NCI-H2196 (cell line): Measurements from ENCODE around the gene TTLL11.

Experiments used
- DNase-seq: peaks from one replicate; lab custom pipeline; 2025; ENCODE audit not compliant: unreplicated experiment; lab: John Stamatoyannopoulos, UW

TTLL11 gene

DNA sequence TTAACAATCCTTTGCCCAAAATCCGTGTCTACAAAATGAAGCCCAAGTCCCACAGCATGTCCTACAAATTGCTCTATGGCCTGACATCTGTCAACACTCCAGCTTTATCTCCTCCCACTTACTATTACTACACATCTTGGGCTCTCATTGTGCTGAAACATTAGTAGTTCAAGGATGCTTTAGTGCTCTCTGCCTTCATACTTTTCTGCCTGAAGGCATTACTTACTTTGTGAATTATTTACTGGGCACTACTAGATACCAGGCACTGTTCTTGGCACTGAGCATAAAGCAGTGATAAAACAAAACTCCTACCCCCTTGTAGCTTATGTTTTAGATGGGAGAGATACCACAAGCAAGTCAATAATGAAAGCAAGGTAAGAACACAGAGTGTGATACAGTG lies 113.4 kb downstream of the TTLL11 start:
- DNase-seq, result no peak

DNA sequence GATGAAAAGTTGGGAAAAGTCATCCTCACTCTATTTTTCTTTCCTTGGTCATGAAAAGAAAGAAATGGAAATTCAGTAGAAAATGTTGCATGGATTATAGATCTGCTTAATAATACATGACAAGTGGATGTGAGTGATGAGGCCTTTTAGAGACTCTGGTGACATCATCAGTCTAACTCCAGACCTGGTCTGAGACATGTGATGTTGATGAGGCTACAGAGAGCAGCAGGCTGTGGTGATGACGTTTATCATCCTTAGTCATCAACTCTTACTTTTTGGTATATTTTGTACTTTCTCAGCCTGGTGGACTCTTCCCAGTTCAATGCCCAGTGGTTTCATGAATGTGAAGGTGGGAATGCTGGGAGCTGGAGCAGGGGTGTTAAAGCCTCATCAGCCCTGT lies 116.4 kb downstream of the TTLL11 start:
- DNase-seq, result no peak

DNA sequence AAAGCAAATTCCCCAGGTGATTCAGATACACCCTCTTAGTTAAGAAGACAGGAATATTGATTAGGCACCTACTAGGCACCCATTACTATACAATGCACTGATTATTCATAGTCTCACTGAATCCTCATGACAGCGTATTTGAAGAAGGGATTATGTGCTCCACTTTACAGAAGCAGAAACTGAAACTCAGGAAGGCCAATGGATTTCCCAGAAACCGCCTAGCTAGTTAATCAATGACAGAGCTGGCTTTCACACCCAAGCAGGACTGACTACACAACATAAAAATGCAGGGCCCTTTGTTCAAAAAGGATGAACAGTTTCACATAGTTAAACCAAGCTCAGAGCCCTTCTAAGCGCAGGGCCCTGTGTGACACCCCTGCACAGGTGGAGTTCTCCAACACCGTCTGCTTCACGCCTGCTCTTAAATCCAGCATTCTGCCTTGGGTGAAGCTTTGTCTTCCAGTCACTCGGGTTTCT lies 117.3 kb downstream of the TTLL11 start:
- DNase-seq, result no peak

DNA sequence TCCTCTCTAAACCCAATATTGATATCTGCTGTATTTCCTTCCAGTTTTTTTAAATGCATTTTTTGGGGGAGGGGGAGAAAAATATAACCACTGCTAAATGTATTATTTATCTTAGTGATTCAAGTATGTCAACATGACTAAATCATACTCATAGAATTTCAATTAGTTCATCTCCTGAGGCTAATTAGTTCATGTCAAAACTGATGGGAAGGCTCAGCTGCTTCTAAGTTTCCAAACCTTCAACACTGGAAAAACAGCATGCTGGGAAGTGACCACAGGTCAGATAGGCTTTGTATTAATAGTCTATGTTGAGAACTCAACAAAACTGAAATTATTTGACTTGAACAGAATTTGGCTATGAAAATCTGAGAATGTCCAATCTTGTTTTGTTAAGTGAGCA lies 118.7 kb downstream of the TTLL11 start:
- DNase-seq, result no peak

DNA sequence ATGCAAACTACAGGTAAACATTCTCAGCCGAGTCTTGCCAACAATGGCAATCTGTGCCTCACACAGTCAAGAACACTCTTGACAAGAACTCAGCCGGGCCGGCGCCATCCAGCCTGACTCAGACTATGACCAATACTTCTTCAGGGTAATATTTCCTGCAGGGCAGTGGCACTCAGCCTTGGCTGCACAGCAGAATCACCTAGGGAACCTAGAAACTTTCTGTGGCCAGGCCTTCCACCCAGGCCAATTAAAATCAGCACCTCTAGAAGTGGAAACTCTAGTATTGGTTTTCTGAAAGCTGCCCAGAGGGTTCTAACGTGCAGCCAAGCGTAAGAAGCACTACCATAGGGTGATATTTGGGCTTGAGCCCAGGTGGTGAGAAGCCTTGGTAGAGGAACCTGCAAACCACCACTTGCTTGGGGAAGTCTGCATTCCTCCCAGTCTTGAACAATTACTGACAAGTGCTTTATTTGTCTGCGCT lies 120.6 kb downstream of the TTLL11 start:
- peak; percentile 84 for DNase-seq

DNA sequence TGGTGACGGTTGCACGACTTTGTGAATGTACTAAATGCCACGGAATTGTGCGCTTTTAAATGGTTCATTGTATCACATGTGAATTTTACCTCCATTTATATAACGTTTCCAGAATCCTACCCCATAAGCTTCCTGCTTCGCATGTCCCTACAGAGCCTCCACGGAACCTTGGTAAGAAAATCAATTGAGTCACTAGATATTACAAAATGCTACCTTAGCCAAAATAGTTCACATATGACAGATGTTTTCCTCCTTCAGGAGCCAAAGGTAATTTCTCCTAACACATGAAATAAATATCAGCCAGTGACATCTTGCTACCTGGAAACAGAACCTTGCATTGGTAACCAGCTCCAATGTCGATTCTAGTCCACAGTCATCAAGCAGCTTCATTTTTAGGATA lies 125.1 kb downstream of the TTLL11 start:
- DNase-seq, result no peak

DNA sequence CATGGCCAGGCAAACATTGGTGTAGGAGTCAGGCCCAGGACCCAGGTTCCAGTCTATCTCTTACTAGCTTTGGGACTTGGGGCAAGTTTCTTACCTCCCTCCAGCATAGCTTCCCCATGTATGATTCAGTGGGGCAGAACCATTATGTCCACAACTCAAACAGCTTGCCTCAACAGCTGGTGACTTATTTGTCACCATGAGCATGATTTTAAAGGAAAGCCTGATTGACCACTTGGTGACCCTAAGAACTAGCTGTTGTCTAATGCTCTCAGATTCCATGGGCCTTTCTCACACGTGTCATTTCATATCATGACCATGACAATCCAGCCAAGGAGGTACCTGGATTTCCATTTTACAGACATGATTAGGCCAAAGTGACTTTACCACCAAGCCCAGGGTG lies 126.4 kb downstream of the TTLL11 start:
- DNase-seq, result no peak

DNA sequence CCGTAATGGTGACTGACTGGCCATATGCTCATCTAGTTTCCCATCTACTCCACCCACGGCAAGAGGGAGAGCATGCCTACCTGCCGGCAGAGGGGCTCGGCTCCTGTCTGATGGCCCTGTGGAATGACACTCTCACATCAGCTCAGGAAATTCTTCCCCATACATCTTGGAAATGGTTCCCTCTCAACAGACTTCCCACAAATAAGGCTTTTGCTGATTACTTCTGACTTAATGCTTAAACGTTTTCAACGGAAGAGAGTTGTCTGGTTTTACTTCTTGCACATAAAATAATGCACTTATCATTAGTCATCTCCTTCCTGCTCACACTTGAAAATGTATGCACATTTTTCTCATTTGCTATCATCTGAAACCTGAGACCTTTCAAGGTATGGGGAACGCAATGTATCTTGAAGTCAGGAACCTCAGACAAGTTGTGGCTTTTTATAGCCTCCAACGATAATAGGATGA lies 129.5 kb downstream of the TTLL11 start:
- DNase-seq, result no peak

DNA sequence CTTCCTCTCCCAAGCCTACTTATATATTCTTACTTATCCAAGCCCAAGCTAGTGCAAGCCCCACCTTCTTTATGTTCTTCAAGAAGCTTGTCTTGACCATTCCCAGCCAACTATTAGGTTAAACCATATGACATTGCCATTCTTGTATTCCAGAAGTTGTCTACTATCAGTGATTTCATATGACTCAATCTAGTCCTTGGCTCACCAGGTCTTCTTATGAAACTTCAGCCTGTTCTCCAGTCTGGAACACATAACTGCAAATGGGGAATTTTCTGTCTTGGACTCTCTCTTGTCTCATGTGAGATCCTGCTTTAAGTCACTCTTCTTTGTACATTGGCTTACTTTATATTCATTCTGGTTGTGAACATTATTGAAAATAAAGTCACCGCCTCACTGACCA lies 130.7 kb downstream of the TTLL11 start:
- DNase-seq, result no peak

DNA sequence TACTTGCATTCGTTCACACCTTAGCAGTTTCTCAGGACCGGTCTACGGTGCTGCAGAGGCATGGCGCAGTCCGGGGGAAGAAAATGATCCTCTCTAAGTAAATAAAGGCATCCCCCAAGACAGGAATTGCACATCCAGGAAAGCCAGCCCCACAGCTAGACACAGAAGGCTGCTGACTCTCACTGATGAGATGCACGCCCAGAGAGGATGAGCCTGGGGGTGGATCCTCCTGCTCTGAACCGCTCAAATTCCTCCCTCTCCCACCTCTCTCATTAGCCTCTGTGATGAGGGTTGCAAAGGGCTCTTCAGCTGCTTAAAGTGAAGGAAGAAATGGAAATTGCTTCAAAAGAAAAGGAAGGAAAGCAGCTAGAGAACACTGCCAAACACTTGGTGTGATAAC lies 132.4 kb downstream of the TTLL11 start:
- no peak for DNase-seq

DNA sequence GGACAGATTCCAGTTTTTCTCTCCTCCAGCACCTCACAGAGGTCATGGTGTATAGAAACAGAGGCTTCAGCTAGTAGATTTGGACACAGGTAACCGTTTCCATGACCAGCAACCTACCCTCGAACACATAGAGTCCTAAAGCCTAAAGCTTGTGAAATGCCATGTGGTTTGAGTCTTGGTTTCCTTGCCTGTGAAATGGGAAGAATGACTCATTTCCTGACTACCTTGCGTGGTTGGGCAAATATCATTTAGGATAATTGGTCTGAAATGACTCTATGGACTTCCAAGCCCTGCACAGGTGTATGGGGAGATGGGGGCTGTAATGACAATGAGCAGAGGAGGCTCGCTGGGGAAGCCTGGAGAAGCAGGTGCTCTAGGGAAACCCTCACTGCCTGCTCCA lies 134.6 kb downstream of the TTLL11 start:
- DNase-seq, result no peak

DNA sequence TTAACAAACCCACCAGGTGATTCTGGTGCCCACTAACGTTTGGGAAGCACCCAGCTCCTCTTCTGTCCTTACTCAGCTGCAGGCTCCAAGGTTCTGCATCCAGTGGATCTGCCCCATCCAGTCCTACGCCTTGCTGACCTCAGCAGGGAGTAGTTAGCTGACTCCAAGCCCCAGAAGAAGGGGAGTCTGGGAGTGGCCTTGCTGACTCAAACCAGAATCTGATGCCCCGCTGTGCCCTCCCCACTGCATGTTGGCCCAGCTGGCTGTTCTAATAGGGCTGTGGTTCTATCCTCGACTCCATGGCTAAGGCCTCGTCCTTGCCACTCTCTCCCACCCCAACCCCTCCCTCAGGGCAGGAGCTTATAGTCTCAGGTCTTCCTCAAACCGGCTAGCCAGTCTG lies 136.3 kb downstream of the TTLL11 start:
- no peak for DNase-seq

DNA sequence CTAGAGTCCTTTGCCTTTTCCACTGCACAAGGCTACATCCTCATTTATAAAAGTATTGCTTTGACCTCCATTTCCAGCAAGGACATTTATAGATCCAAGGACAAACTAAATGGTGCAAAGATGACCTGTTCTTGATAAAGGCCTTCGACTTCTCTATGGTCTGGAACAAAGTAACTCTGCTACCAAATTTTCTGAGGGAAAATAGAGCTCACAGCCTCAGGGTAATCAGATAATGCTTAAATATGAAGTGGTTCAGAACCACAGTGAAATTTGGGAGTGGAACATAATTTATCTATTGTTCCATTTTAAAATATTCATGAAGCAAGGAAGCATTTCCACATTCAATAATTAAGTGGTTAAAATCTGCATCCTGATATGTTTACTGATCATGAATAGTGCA lies 137.5 kb downstream of the TTLL11 start:
- DNase-seq, result no peak

DNA sequence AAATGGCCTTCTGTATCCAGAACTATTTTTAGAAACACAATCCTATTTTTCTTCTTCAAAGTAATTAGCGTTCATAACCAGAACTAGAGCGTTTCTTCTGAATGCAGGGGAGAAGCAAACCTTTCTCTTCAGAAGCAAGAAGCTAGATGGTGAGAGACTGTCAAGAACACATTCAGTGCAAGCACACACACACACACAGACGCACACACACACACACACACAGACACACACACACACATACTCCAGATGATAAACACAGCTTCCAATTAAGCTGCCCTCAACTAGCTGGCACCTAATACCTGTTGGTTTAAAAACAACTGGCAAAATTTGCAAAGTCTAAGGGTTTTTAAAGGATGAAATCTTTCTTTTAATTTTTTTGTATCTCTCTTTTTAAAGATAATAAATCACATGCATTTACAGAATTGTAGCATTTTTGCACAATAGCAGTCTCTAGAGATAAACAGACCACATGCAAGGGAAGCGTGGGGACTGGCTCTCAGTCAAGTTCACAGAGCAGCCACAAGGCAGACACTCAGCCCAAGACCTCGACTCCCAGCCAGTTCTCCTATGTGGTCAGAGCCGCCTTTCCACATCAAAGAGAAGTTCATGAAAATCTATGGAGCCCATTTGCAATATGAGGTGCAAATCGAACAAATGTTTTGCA lies 138.5 kb downstream of the TTLL11 start:
- DNase-seq, result no peak

DNA sequence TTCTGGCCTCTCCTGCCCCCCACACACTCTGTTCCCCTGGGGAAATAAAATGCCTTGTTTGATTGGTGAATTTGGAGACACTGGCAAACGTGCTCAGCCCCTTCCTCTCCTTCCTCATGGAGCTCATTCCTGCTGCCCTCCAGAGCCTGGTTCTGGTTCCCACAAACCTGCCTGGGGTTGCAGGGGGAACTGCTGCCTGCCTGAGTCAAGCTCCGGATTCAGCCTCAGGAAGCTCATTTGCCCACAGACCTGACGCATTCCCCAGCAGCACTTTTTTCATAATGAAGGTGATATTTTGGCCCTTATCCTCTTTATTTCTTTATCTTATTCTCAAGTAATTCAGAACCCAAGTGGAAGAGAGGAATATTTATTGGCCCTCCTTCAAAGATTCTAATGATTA lies 140.5 kb downstream of the TTLL11 start:
- DNase-seq, result no peak

DNA sequence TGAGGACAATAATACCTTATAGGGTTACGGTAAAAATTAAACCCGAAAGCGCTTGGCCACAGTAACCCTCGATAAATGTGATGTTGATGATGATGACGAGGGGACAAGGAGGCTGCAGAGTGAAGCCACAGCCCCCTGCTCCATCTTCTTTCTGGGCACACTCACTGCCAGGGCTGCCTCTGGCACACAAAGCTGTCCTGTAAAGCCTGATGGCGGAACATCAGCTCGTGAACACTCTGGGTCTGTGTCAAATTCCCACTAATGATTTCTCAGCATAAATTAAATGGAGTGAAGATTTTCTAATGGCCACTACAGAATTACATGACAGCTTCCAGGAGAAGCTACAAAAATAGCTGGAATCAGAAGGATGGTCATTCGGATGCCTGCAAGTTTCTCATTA lies 142.2 kb downstream of the TTLL11 start:
- DNase-seq, result no peak

DNA sequence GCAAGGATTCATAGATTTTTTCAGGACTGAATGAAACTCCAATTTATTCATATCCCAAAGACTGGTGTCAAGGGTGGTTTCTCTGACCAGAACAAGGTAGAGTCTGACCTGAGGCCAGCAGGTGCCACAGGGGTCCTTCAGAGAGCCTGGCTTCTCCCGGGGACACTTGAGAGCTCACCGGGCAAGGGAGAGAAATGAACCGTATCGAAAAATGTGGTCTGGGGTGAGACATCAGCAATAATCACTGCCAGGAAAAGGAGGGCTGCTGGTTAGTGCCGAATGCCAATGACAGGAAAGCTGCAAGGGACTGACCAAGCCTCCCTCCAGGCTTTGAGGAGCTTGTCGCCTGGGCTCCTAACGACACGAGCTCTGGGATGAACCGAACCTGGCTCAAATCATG lies 142.7 kb downstream of the TTLL11 start:
- no peak for DNase-seq

DNA sequence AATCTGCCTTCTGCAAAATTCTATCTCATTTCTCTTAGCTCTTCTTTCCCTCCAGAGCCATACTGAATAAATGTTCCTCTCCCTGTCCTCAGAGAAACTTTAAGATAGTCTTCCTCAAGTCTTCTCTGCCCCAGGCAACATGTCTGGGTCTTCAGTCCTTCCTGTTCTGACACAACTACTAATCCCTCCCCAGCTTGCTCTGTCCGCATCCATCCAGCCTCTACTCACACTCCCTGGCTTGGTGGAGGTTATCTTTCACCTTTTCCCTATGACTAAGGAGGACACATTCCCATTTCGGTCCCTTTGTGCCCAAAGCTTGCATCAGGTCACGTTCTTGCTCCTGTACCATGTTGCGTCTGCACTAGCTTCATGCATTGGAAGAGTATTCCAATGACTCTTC lies 143.3 kb downstream of the TTLL11 start:
- DNase-seq, result no peak

DNA sequence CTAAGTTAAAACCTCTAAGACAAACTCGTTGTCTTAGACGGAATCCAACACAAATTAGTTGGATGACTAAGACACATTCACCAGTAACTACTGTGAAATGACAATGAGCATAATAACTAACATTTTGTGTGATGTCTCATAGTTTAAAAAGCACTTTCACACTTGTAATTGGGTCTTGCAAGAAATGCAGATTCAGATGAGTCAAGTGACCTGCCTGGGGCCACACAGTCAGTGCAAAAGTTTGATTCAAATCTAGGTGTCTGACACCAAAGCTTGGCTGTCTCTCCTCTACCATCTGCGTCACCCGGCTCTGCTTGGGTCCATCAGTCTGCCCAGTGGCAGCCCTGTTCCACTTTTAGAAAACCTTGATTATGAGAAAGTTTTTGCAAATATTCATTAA lies 143.7 kb downstream of the TTLL11 start:
- no peak for DNase-seq

DNA sequence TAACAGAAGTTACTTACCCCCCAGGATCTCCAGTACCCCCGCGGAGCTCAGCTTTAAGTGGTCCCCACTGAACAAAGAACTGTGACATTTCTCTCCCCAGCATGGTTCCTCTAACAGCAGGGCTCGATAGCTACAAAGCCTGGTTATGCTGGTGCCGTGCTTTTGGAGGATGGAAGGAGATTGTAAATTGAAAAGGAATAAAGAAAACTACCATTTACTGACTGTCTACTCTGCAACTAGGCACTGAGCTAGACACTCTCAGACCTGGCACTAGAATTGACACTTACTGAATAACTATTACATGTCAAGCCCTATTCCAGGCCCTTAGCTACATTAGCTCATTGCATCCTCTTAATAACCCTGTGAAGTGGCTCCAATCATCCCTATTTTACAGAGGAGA lies 145.3 kb downstream of the TTLL11 start:
- DNase-seq, result peak; percentile 32

DNA sequence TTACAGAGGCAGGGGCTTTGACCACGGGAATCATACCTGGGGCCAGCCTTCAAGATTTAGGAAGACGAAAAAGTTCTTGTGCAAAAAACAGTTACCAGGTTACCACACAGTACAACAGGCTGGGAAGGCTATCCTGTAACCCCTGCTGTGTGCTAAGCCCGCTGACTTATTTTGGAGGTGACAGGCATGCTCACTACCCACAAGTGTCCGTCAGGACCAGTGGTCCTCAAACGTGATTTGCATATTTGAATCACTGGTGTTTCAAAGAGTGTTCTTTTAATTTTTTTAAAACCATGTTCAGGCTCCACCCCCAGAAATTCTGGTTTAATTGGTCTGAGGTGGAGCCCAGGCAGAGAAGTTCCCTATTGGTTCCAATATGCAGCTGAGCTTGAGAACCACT lies 146.6 kb downstream of the TTLL11 start:
- DNase-seq, result no peak

DNA sequence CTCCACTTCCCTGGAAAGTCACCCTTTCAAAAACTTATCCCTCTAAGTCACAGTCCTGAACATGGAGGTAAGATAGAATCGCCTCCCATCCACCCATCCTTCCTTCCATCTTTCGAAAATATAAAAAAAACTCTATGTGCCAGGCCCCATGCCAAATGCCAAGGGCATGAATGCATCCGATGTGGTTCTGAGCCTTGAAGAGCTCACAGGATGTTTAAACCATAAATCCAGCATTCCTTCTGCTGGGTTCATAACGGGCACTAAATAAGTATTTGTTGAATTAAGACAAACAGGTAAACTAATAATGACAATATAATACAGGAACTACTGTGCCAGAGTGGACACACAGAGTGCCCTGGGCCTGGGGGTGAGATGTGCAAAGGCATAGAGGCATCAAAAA lies 147.3 kb downstream of the TTLL11 start:
- DNase-seq, result no peak

DNA sequence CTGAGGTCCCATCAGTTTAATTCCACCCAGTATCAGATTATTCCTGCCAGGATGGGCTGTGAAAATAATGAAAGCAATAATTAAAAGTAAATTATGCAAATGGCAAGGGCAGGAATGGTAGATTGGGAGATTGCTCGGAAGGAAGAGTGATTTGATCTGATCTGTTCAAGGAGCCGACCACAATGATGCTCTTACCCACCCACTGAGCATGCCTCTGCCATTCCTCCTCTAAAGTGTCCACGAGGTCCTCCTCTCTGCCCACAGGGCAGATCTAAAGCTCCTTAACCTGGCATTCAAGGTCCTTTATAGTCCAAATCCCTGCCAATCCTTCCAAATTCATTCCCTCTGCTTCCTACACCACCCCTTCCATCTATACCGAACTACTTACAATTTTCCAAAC lies 147.8 kb downstream of the TTLL11 start:
- no peak for DNase-seq
